Measurements from ENCODE around the gene CYP2A13.
"Not testable (repeated sequence)": the region's sequence is repeated elsewhere in the genome, so short reads cannot be mapped to it uniquely, and the experiment has no call there.

Gene CYP2A13, protein sequence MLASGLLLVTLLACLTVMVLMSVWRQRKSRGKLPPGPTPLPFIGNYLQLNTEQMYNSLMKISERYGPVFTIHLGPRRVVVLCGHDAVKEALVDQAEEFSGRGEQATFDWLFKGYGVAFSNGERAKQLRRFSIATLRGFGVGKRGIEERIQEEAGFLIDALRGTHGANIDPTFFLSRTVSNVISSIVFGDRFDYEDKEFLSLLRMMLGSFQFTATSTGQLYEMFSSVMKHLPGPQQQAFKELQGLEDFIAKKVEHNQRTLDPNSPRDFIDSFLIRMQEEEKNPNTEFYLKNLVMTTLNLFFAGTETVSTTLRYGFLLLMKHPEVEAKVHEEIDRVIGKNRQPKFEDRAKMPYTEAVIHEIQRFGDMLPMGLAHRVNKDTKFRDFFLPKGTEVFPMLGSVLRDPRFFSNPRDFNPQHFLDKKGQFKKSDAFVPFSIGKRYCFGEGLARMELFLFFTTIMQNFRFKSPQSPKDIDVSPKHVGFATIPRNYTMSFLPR

DNA sequence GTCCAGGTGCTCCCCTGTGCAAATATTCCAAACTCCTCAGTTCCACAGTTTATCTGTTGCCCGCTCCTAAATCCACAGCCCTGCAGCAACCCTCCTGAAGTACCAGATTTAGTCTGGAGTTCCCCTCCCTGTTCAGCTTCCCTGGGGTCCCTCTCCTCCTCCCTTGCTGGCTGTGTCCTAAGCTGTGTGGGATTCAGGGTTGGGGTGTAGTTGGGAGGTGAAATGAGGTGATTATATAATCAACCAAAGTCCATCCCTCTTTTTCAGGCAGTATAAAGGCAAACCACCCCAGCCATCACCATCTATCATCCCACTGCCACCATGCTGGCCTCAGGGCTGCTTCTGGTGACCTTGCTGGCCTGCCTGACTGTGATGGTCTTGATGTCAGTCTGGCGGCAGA lies at the start of gene CYP2A13:
Gene CYP2A13, plus strand, starts transcription at position 301 of the 400 bp plus-strand sequence. Its CDS starts 21 bp downstream, at position 322.
- in situ Hi-C loops (cut with HindIII; ENCODE audit: low pct_ligation_motif_present, low pct_unique_long_range_greater_than_20kb, low sequenced_read_pairs) = no loop called here
- no peak for DNase-seq

DNA sequence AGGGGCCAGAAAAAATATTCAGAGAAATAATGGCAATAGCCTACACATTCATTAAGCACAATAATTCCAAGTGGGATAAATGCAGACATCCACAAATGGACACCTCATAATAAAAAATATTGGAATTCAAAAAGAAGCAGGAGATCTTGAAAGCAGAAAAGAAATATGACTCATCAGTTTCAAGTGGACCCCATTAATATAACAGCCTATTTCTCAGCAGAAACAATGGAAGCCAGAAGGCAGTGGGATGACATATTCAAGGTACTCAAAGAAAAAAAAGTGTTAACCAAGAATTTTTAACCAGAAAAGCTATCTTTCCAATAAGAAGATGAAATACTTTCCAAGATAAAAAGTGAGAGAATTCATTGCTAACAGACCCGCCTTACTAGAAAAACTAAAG lies 48.4 kb upstream of the CYP2A13 start:
- no peak for DNase-seq
- in situ Hi-C loops (cut with HindIII; ENCODE audit: low pct_ligation_motif_present, low pct_unique_long_range_greater_than_20kb, low sequenced_read_pairs) = no loop called here

DNA sequence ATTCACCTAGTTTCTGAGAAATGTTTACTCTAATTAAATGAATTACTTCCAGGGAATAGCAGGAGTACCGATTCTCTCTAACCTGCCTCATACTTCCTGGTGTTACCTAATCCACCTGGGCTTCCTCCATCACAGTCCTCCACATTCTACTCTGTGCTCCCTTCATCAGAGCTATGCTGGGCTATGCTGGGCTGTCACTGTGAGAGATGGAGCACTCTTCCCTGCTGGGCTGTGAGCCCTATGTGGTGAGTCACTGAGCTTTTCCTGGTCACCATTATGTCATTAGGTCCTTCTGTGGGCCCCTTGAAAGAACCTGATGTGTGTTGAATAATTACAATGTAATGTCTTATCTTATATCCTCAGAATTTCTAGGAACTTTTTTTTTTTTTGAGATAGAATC lies 43.2 kb upstream of the CYP2A13 start:
- DNase-seq; in situ Hi-C loops (cut with HindIII; ENCODE audit: low pct_ligation_motif_present, low pct_unique_long_range_greater_than_20kb, low sequenced_read_pairs): not testable (repeated sequence)

DNA sequence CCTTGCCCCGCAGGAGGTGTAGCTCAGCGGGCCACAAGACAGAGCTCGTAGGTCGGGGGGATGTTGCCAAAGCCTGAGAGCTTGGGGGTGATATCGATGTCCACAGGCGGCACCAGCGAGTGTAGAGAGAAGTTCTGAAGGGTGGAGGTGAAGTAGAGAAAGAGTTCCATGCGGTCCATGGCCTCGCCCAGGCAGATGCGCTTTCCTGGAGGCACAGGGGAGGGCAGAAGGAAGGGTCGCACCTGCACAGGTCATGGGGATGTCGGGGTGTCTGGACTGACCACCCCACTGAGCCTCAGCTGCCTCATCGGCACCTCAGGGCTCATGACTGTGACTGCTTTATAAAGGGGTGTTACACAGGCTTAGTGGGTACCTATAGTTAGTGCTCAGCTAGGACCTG lies 37.8 kb upstream of the CYP2A13 start:
- no peak for DNase-seq
- in situ Hi-C loops (cut with HindIII; ENCODE audit: low pct_ligation_motif_present, low pct_unique_long_range_greater_than_20kb, low sequenced_read_pairs) = no loop called here

DNA sequence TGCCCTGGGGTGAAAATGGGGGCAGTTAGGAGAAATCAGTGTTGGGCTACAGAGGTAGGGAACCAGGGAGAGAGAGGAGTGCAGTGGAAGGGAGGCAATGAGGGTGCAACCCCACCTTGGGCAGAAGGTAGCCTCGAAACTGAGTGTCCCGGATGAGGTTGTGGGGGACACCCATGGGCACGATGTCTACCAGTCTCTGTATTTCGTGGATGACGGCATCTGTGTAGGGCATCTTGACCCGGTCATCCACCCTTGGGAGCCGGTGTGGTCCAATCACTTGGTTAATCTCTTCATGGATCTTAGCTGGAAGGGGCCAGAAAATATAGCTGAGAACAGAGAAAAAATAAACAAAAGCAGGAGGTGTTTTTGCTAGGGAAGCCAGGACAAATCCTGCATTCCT lies 36.1 kb upstream of the CYP2A13 start:
- DNase-seq; in situ Hi-C loops (cut with HindIII; ENCODE audit: low pct_ligation_motif_present, low pct_unique_long_range_greater_than_20kb, low sequenced_read_pairs): not testable (repeated sequence)

DNA sequence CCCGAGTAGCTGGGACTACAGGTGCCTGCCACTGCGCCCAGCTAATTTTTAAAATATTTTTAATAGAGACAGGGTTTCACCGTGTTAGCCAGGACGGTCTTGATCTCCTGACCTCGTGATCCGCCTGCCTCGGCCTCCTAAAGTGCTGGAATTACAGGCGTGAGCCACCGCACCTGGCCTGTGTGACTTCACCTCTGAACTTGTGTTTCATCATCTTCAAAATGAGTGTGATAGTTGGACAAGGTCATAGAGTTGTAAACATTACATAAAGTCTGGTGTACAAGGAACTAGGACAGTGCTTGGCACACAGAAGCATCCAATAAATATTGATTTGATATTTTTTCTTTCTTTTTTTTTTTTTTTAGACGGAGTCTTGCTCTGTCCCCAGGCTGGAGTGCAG lies 34.9 kb upstream of the CYP2A13 start:
- DNase-seq; in situ Hi-C loops (cut with HindIII; ENCODE audit: low pct_ligation_motif_present, low pct_unique_long_range_greater_than_20kb, low sequenced_read_pairs): not testable (repeated sequence)

DNA sequence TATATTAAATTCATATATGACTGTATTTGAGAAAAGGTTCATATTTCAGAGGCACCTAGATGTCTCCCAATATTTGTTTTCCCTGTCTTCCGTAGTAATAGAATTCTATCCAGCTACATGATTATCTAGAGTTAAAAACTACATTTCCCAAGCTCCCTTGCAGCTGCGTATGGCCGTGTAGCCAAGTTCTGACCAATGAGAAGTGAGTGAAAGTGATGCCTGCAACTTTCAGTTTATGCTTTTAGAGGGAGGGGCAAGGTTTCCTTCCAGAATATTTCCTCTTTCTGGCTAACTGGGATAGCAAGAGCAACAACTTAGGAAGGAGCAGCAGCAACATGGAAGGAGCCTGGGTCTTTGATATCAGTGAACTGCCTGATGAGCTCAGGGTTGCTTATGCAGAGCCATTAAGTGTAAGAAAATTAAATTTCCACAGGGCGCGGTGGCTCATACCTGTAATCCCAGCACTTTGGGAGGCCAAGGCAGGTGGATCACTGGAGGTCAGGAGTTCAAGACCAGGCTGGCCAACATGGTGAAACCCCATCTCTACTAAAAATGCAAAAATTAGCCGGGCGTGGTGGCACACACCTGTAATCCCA lies 23.2 kb upstream of the CYP2A13 start:
- DNase-seq = no peak
- in situ Hi-C loops (cut with HindIII; ENCODE audit: low pct_ligation_motif_present, low pct_unique_long_range_greater_than_20kb, low sequenced_read_pairs) = no loop called here

DNA sequence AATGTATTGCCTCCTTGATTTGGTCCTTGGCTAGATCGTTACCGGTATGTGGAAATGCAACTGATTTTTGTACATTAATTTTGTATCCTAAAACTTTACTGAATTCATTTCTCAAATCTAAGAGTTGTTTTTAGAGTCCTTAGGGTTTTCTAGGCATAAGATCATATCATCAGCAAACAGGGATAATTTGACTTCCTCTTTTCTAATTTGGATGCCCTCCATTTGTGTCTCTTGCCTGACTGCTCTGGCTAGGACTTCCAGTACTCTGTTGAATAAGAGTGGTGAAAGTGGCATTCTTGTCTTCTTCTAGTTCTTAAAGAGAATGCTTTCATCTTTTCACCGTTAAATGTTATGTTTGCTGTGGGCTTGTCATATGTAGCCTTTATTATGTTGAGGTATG lies 12.0 kb upstream of the CYP2A13 start:
- in situ Hi-C loops (cut with HindIII; ENCODE audit: low pct_ligation_motif_present, low pct_unique_long_range_greater_than_20kb, low sequenced_read_pairs) = no loop called here
- DNase-seq = no peak

DNA sequence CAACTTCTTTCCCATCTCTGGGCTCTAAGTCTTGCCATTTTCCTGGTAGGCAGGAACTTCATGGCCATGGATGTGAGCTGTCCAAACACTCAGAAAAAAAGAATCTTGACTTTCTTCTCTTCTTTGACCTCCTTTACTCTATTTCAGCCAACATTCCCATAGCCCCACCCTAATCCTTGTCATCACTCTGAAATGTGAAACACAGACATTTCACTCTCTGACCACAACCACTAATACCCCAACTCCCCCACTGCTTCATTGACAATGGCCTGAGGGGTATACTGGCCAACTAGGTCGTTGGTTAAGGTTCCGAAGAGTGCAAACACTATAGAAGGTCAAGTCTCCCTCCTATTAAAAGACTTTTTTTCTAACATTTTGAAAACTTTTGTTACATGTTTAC lies 4.7 kb upstream of the CYP2A13 start:
- no peak for DNase-seq
- in situ Hi-C loops (cut with HindIII; ENCODE audit: low pct_ligation_motif_present, low pct_unique_long_range_greater_than_20kb, low sequenced_read_pairs) = no loop called here

DNA sequence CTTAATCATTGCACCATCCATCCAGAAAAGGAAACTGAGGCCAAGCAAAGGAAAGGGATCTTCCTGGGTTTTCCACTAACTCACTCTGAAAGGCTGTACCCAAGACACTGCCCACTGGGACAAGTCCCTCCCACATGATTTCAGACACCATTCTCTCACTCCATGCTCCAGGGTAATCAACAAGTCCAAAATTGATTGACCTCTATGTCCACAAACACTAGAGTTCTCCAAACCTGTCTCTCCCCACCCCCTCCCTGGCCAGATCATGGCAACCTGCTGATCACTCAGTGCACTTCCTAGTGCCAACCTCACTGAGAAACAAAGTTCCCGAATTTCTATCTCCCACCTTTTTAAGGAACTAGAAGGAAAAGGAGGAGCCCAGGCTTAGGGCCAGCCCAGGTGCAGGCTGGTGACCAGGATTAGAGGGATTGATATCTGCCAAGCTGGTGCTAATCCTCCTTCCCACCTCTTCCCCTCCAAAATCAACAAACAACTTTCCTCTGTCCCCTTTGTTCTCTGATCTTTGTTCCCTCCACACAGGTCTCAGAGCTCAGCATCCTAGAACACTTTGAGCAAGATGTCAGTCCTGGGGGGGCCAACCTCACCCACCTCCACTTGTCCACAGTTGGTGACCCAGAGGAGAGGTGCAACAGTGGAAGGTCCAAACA lies 2.4 kb upstream of the CYP2A13 start:
- DNase-seq = no peak
- in situ Hi-C loops (cut with HindIII; ENCODE audit: low pct_ligation_motif_present, low pct_unique_long_range_greater_than_20kb, low sequenced_read_pairs) = no loop called here

DNA sequence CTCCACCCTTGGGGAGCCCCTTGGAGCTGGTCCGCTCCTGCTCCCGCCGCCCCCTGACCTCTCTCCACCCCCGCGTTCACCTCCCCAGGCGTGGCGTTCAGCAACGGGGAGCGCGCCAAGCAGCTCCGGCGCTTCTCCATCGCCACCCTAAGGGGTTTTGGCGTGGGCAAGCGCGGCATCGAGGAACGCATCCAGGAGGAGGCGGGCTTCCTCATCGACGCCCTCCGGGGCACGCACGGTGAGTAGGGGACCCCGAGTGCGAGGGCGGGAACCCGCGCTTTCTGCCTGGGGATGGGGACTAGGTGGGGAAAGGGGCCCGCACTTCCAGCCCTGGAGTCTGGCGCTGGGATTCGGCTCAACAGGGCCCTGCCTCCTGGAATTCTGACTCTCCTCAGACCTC lies 1.7 kb downstream of the CYP2A13 start:
- DNase-seq = no peak
- in situ Hi-C loops (cut with HindIII; ENCODE audit: low pct_ligation_motif_present, low pct_unique_long_range_greater_than_20kb, low sequenced_read_pairs) = no loop called here

DNA sequence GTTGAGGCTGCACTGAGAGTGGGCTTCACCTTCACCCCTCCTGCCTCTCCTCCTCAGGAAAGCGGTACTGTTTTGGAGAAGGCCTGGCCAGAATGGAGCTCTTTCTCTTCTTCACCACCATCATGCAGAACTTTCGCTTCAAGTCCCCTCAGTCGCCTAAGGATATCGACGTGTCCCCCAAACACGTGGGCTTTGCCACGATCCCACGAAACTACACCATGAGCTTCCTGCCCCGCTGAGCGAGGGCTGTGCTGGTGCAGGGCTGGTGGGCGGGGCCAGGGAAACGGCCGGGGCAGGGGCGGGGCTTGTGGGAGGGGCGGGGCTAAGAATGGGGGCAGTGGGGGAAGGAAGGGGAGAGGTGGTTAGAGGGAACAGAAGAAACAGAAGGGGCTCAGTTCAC lies 7.5 kb downstream of the CYP2A13 start:
- no peak for DNase-seq
- in situ Hi-C loops (cut with HindIII; ENCODE audit: low pct_ligation_motif_present, low pct_unique_long_range_greater_than_20kb, low sequenced_read_pairs) = no loop called here

DNA sequence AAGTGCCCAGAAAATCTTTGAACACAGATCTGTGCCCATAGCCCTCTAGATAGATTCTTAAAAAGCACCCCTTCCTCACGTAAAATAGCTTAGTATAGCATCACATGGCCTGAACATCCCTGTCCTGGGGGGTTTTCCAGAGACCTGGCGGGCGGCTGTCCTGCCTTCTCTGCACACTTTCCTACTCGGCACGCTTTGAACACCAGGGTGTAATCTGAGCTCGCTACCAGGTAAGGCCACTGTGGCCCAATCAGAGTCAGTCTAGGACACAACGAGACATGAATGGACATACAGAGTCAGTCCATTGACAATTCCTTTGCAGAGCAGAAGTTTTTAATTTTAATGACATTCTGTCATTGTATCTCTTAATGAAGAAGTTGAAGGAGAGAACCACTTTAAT lies 8.1 kb downstream of the CYP2A13 start:
- in situ Hi-C loops (cut with HindIII; ENCODE audit: low pct_ligation_motif_present, low pct_unique_long_range_greater_than_20kb, low sequenced_read_pairs) = no loop called here
- DNase-seq = no peak

DNA sequence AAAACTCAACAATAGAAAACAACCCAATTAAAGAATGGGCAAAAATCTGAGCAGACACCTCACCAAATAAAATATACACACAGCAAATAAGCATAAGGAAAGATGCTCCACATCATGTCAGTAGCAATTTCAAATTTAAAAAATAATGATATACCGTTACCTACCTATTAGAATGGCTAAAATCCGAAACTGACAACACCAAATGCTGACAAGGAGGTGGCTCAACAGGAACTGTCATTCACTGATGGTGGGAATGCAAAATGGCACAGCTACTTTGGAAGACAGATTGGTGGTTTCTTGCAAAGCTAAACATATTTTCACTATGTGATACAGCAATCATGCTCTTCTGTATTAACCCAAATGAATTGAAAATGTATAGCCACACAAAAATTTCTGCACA lies 9.1 kb downstream of the CYP2A13 start:
- in situ Hi-C loops (cut with HindIII; ENCODE audit: low pct_ligation_motif_present, low pct_unique_long_range_greater_than_20kb, low sequenced_read_pairs) = no loop called here
- DNase-seq = no peak

DNA sequence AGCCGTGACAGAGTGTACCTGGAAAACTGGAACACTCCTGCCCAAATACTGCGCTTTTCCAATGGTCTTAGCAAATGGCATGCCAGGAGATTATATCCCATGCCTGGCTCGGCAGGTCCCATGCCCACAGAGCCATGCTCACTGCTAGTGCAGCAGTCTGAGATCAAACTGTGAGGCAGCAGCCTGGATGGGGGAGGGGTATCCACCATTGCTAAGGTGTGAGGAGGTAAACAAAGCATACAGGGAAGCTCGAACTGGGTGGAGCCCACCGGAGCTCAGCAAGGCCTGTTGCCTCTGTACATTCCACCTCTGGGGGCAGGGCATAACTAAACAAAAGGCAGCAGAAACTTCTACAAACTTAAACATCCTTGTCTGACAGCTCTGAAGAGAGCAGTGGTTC lies 10.5 kb downstream of the CYP2A13 start:
- no peak for DNase-seq
- in situ Hi-C loops (cut with HindIII; ENCODE audit: low pct_ligation_motif_present, low pct_unique_long_range_greater_than_20kb, low sequenced_read_pairs) = no loop called here

DNA sequence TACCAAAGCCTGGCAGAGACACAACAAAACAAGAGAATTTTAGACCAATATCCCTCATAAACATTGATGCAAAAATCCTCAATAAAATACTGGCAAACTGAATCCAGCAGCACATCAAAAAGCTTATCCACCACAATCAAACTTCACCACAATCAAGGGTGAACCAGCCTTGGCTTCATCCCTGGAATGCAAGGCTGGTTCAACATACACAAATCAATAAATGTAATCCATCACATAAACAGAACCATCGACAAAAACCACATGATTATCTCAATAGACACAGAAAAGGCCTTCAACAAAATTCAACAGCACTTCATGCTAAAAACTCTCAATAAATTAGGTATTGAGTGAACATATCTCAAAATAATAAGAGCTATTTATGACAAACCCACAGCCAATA lies 14.0 kb downstream of the CYP2A13 start:
- DNase-seq; in situ Hi-C loops (cut with HindIII; ENCODE audit: low pct_ligation_motif_present, low pct_unique_long_range_greater_than_20kb, low sequenced_read_pairs): not testable (repeated sequence)

DNA sequence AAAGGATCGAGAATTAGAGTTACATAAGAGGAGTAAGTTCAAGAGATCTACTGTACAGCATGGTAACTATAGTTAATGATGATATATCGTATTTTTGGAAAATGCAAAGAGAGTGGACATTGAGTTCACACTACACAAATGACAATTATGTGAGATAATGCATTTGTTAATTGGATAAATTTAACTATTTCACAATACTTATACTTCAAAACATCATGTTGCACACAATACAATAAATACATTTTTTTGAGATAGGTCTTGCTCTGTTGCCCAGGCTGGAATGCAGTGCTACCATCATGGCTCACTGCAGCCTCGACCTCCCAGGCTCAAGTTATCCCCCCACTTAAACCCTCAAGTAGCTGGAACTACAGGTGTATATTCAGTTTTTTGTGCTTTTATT lies 17.9 kb downstream of the CYP2A13 start:
- no peak for DNase-seq
- in situ Hi-C loops (cut with HindIII; ENCODE audit: low pct_ligation_motif_present, low pct_unique_long_range_greater_than_20kb, low sequenced_read_pairs) = no loop called here

DNA sequence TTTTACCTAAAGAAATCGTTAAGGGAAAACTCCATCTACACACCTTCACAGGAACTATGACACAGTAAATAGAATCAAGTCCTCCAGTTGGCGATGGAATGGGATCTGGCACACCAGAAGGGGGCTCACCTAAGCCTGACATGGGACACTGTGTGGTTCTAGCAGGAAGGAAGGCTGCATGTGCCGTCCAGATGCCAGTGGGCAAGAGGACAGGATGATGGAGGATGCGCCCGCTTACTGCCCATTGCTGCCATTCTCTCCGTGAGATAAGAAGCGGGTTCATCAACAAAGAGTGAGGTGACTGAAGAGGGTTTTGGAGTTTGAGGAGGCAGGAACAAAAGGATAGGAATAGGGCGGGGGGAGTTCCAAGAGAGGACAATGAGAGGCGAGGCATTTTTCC lies 23.0 kb downstream of the CYP2A13 start:
- no peak for DNase-seq
- in situ Hi-C loops (cut with HindIII; ENCODE audit: low pct_ligation_motif_present, low pct_unique_long_range_greater_than_20kb, low sequenced_read_pairs) = no loop called here

DNA sequence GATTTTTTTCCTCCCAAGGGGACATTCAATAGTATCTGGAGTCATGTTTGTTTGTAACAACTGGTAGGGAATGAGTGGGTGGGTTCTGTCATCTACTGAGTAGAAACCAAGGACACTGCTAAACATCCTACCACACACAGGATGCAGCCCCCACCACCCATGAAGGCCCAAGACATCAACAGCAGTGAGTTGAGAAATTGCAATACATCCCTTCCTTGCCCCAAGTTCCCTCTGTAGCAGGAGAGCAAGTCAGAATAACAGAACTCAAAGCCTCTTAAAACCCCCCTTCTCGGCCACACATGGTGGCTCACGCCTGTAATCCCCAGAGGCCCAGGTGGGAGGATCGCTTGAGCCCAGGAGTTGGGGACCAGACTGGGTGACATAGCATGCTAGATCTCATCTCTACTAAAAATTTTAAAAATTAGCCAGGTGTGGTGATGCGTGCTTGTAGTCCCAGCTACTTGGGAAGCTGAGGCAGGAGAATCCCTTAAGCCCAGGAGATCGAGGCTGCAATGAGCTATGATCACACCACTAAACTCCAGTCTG lies 23.6 kb downstream of the CYP2A13 start:
- no peak for DNase-seq
- in situ Hi-C loops (cut with HindIII; ENCODE audit: low pct_ligation_motif_present, low pct_unique_long_range_greater_than_20kb, low sequenced_read_pairs) = no loop called here
